ENCODE data around the gene CDC14B. TPM values are rescaled to one million over a fixed set of nuclear protein-coding genes. Genes with fewer than 3 reads are reported as not detected.
A peak's percentile ranks its signal among the peaks of the same experiment; 100 is the strongest.

CDC14B gene
- total and polyA plus RNA-seq, 2 of the 4 experiments (the other 2 are of a cell fraction) = 9.7 to 26.3 TPM

- in situ Hi-C loops (cut with MboI; ENCODE audit: low sequenced_read_pairs) (no loop called here), dilution Hi-C loops (cut with HindIII; ENCODE audit: low sequenced_read_pairs, unreplicated experiment) (no loop called here), intact Hi-C loops (cut with micrococcal nuclease) (no loop called here)
- Histone ChIP-seq H3K4me3 (ENCODE audit: insufficient read depth, low read depth, low read length) (no peak overlapping the region), H4K8ac (ENCODE audit: low read depth in 2 of 2, low read length in 2 of 2) (no peak overlapping the region), H3K56ac (ENCODE audit: extremely low read depth, insufficient read depth, low read length) (no peak overlapping the region), H3K4me2 (ENCODE audit: low read depth, low read length) (no peak overlapping the region), H2BK20ac (ENCODE audit: low read depth, low read length) (no peak overlapping the region), H3K9me3 (ENCODE audit: control insufficient read depth, insufficient read depth, low read length) (no peaks in the 10 kb centered on the region), H3K27me3 (ENCODE audit: control insufficient read depth, insufficient read depth, low read length) (no peaks in the 10 kb centered on the region), H2AK9ac (replicated peaks; ENCODE audit: low read depth, low read length, poor library complexity) (peak overlapping the region; percentile 37), H3K23ac (ENCODE audit: low read depth, low read length) (no peak overlapping the region), H3K14ac (replicated peaks; ENCODE audit: low read depth, low read length) (no peak overlapping the region), H2AK5ac (ENCODE audit: low read depth, low read length) (no peak overlapping the region; the same call in 1 of the 2 replicates), H4K5ac (ENCODE audit: low read depth, low read length) (no peak overlapping the region), H3K36me3 (ENCODE audit: control insufficient read depth, insufficient read depth, low read length) (peaks cover 19% of the 10 kb centered on the region), H3K27ac (ENCODE audit: insufficient read depth, low read length) (no peak overlapping the region), H3K4me1 (ENCODE audit: control insufficient read depth, insufficient read depth, low read length) (peaks cover 18% of the 10 kb centered on the region), H3K4ac (ENCODE audit: low read depth, low read length) (no peak overlapping the region; the same call in 1 of the 2 replicates), H2AFZ (replicated peaks; ENCODE audit: low read length, poor library complexity) (no peak overlapping the region), H3K9ac (ENCODE audit: low read depth, low read length) (no peak overlapping the region), H3K18ac (ENCODE audit: low read depth, low read length) (no peak overlapping the region), H2BK15ac (ENCODE audit: low read depth, low read length) (no peak overlapping the region), H3K79me1 (ENCODE audit: low read depth in 1 of 2, low read length in 2 of 2) (peaks cover 0 to 18% of the 10 kb centered on the region in 2 experiments; a peak in 1 of 4 replicates), H4K20me1 (ENCODE audit: insufficient read depth, low read length) (peaks cover 14% of the 10 kb centered on the region), H2BK120ac (ENCODE audit: low read depth, low read length) (no peak overlapping the region), H4K91ac (ENCODE audit: insufficient read depth, low read depth, low read length) (no peak overlapping the region), H2BK5ac (ENCODE audit: low read depth, low read length, poor library complexity, severe bottlenecking) (no peak overlapping the region), H3K9me1 (ENCODE audit: insufficient read depth, low read length) (peaks cover 17% of the 10 kb centered on the region)
- DNase-seq (no peak), ATAC-seq (ENCODE audit: low read depth) (no peak)
- ChIA-PET POLR2A (ENCODE audit: unreplicated experiment) (no interaction called here), CTCF (interaction anchor here (1.1 kb wide), 1 partner anchor 15 kb away, joined by 7 read pairs; no protein-coding TSS in a partner anchor)
- 95% methylated on average over 8 of the region's 12 CpGs; no CpG with 5 or more reads in 1 of the 2 experiments for WGBS, 2 experiments (ENCODE audit: extremely low coverage in 2 of 2, insufficient read length in 1 of 2)
- TF ChIP-seq USF2 (IDR thresholded peaks at IDR 0.05; ENCODE audit: low read depth, low read length) = no peak
- no peak for TF ChIP-seq MXI1 (IDR thresholded peaks at IDR 0.05; ENCODE audit: borderline replicate concordance, low read depth, low read length)
- no TSS peak for BruUV-seq (replicated peaks)
Measured at GRCh38 chr9:96492993-96493531, 126.6 kb downstream of the CDC14B start.

All from IMR-90 (cell line).